ENCODE data around the gene DAAM1.

The DAAM1 gene

GRCh38 chr14:59210621-59211020 is 22.2 kb downstream of the DAAM1 start:
- Histone ChIP-seq H3K79me2 (peaks cover 49% of the 10 kb centered on the region), H3K27me3 (ENCODE audit: control insufficient read depth, insufficient read depth, low read length) (no peaks in the 10 kb centered on the region)

DNA sequence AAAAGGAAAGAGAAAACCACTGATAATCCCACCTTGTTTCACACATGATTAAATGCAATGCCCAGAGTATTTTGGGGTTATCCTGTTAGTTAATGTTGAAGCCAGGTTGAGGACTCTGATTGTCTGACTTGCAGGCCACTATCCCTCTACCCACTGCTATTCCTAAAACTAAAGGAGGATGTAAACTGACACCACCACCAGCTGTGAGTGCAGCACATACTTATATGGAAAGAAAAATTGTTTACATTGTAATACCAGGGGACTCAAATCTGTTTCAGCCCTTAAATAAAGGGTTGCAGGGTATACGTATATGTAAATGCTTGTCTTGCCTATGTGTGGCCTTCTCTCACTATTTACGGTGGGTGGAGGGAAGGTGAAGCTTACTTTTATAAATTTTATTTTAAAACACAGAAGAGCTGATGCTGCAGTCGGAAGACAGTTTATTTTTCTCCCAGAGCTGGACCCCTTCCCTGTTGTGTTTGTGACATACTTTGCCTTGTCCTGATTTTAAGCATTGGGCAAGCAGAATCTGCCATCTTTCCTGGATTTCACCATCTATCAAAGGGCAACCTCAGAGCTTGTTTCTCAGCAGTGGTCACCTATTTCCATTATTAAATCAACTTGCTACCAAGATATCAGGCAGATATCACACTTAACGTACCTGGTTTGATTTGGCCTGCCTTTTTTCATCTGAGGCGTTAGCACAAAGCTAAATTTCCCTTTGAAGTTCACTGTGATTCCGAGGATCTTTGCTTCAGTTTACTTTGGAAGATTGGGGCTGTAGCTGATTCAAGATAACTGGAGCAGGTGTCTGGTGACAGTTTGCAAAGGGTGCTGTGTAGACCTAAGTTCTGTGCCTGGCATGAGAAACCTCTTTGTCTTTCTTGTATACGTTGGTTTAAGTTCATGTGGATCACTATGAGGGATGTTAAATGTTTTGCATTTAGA is 25.2 kb downstream of the DAAM1 start:
- Histone ChIP-seq H3K4me2 (ENCODE audit: low read length) (no peak overlapping the region), H3K4me3 (ENCODE audit: low read depth, low read length) (no peak overlapping the region), H3K27ac (peak overlapping the region; percentile 48), H3K9ac (no peak overlapping the region), H3K4me1 (peaks cover 45% of the 10 kb centered on the region), H3K79me2 (peaks cover 51% of the 10 kb centered on the region), H3K36me3 (ENCODE audit: control insufficient read depth, insufficient read depth, low read length) (no peaks in the 10 kb centered on the region), H3K9me3 (ENCODE audit: control insufficient read depth, low read length) (no peaks in the 10 kb centered on the region), H2AFZ (no peak overlapping the region), H3K27me3 (ENCODE audit: control insufficient read depth, insufficient read depth, low read length) (no peaks in the 10 kb centered on the region)
- no peak for TF ChIP-seq CTCF (IDR thresholded peaks at IDR 0.05)

More at GRCh38 chr14:59210621-59211020, 22.2 kb downstream of the DAAM1 start:
- H3K4me2 ChIP-seq (ENCODE audit: low read length), result no peak overlapping the region
- H3K4me1 ChIP-seq, result peaks cover 31% of the 10 kb centered on the region
- H3K9ac ChIP-seq, result no peak overlapping the region
- H3K36me3 ChIP-seq (ENCODE audit: control insufficient read depth, insufficient read depth, low read length), result no peaks in the 10 kb centered on the region
- no peak overlapping the region for H3K27ac ChIP-seq
- no peak overlapping the region for H2AFZ ChIP-seq
- no peak overlapping the region for H3K4me3 ChIP-seq (ENCODE audit: low read depth, low read length)
- TF ChIP-seq CTCF (IDR thresholded peaks at IDR 0.05), result no peak
- no peaks in the 10 kb centered on the region for H3K9me3 ChIP-seq (ENCODE audit: control insufficient read depth, low read length)

DNA sequence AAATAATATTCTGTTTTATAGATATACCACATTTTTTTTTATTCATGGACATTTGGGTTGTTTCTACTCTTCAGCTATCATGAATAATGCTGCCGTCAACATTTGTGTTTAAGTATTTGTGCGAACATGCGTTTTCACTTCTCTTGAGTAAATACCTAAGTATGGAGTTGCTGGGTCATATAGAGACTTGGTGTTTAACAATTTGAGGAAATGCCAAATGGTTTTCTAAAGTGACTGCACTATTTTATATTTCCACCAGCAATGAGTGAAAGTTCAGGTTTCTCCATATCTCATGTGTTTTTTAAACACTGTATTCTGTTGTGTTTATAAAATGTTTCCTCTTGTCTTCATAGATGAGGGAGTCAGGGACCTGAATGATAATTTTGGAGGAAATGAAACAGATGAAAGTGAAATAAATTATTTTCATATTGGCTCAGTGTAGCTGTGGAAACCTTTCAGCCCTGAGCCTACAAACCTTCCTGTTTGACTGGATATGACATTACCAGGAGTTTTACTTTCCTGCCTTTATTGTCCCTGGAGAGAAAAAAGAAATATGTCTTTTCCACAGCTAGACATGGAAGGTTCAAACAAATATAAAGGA is 26.3 kb downstream of the DAAM1 start:
- Histone ChIP-seq H3K9me3 (ENCODE audit: control insufficient read depth, low read length) (no peaks in the 10 kb centered on the region), H3K9ac (no peak overlapping the region), H3K4me1 (peaks cover 45% of the 10 kb centered on the region), H3K27me3 (ENCODE audit: control insufficient read depth, insufficient read depth, low read length) (no peaks in the 10 kb centered on the region), H3K36me3 (ENCODE audit: control insufficient read depth, insufficient read depth, low read length) (no peaks in the 10 kb centered on the region), H3K4me2 (ENCODE audit: low read length) (no peak overlapping the region), H3K79me2 (peaks cover 50% of the 10 kb centered on the region), H3K27ac (peak overlapping the region; percentile 51), H2AFZ (no peak overlapping the region), H3K4me3 (ENCODE audit: low read depth, low read length) (no peak overlapping the region)
- TF ChIP-seq CTCF (IDR thresholded peaks at IDR 0.05), result no peak

DNA sequence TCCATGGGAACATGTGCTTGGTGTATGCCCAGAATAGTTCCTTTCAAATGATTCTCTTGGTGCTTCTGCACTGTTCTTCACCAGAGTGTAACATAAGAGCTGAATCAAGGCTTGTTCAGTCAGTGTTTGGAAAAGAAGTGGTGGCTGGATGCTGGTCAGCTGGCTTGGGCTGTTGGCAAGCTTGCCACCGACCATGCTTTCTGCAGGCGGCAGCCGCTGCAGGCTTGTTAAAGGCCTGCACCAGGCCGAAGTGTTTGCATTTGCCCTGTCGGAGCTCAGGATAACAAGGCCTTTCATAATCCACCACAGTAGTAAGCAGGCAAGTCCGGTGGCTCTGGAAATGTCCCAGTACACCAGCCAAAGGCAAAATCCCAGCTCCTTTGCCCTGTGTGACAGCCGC is 26.9 kb downstream of the DAAM1 start:
- peaks cover 56% of the 10 kb centered on the region for H3K79me2 ChIP-seq
- TF ChIP-seq CTCF (IDR thresholded peaks at IDR 0.05), result no peak
- peak overlapping the region; percentile 51 for H3K27ac ChIP-seq
- H2AFZ ChIP-seq, result peak overlapping the region; percentile 56
- H3K9ac ChIP-seq, result no peak overlapping the region
- no peak overlapping the region for H3K4me2 ChIP-seq (ENCODE audit: low read length)
- no peaks in the 10 kb centered on the region for H3K27me3 ChIP-seq (ENCODE audit: control insufficient read depth, insufficient read depth, low read length)
- H3K4me3 ChIP-seq (ENCODE audit: low read depth, low read length), result no peak overlapping the region
- no peaks in the 10 kb centered on the region for H3K9me3 ChIP-seq (ENCODE audit: control insufficient read depth, low read length)
- peaks cover 45% of the 10 kb centered on the region for H3K4me1 ChIP-seq
- no peaks in the 10 kb centered on the region for H3K36me3 ChIP-seq (ENCODE audit: control insufficient read depth, insufficient read depth, low read length)
